Caco-2 (cell line): ENCODE measurements around the gene PPP1R9B. TPM values are rescaled to one million over a fixed set of nuclear protein-coding genes. Genes with fewer than 3 reads are reported as not detected.

Experiments
- BruUV-seq: library from RNA; stranded (reverse); fragments of 400-500 nt; replicated peaks from 2 replicates; lab custom pipeline; 2021; lab: Mats Ljungman, UMichigan
- CTCF ChIA-PET: fragments of 300-600 bp; sonication (Branson Sonifier 250); formaldehyde crosslinking; loops from one replicate; lab custom pipeline; 2022; ENCODE audit warnings: antibody characterized with exemption; lab: Charles Lee
- POLR2A ChIA-PET: fragments of 300-600 bp; sonication (Branson Sonifier 250); formaldehyde crosslinking; loops from one replicate; lab custom pipeline; 2022; ENCODE audit warnings: antibody characterized with exemption; lab: Charles Lee
- DNase-seq, 2 experiments: peaks; one replicate each; pipeline versions ENCODE4 v3.0.0 to v3.0.0-alpha.2; 2020 to 2022
- H3K27me3 ChIP-seq: replicated peaks from 2 replicates; pipeline ENCODE4 v1.6.0; 2011; ENCODE audit warnings: low read length; ENCODE audit not compliant: control insufficient read depth, insufficient read depth
- H3K36me3 ChIP-seq: 2 replicates; pipeline ENCODE4 v1.5.1; 2011; ENCODE audit warnings: low read length; ENCODE audit not compliant: control insufficient read depth, insufficient read depth
- H3K4me1 ChIP-seq: fragments of 250-450 bp; sonication (Bioruptor Pico); 2 replicates; pipeline ENCODE4 v1.5.1; 2020; ENCODE audit warnings: mild to moderate bottlenecking
- H3K4me3 ChIP-seq: 2 replicates; pipeline ENCODE4 v1.5.1; 2011; ENCODE audit warnings: low read depth, mild to moderate bottlenecking, control low read depth, low read length
- H3K9me3 ChIP-seq: fragments of 250-450 bp; sonication (Bioruptor Pico); 2 replicates; pipeline ENCODE4 v1.5.1; 2020; ENCODE audit warnings: mild to moderate bottlenecking, moderate library complexity
- H3K27ac Mint-ChIP-seq: one replicate; pipeline ENCODE4 v1.8.0; 2022; ENCODE audit warnings: mixed read lengths; ENCODE audit not compliant: unreplicated experiment
- H3K27me3 Mint-ChIP-seq: one replicate; pipeline ENCODE4 v1.8.0; 2022; ENCODE audit warnings: mixed read lengths; ENCODE audit not compliant: insufficient read depth, unreplicated experiment
- H3K36me3 Mint-ChIP-seq: one replicate; pipeline ENCODE4 v1.8.0; 2022; ENCODE audit warnings: mild to moderate bottlenecking, mixed read lengths; ENCODE audit not compliant: insufficient read depth, unreplicated experiment
- H3K4me1 Mint-ChIP-seq: one replicate; pipeline ENCODE4 v1.8.0; 2022; ENCODE audit warnings: low read depth, mixed read lengths; ENCODE audit not compliant: unreplicated experiment
- H3K4me3 Mint-ChIP-seq: one replicate; pipeline ENCODE4 v1.8.0; 2022; ENCODE audit warnings: mild to moderate bottlenecking, moderate library complexity, mixed read lengths; ENCODE audit not compliant: unreplicated experiment
- H3K9me3 Mint-ChIP-seq: one replicate; pipeline ENCODE4 v1.8.0; 2022; ENCODE audit warnings: mixed read lengths; ENCODE audit not compliant: unreplicated experiment
- CTCF ChIP-seq, 2 experiments: fragments of 200-600 bp in 1 of 2; IDR thresholded peaks; 1 replicate in 1 of 2; 2 replicates in 1 of 2; pipeline versions ENCODE4 v1.5.1 to v1.8.0; 2011 to 2022; ENCODE audit warnings: antibody characterized with exemption in 1 of 2, control low read depth in 1 of 2, inconsistent platforms in 1 of 2, low read depth in 1 of 2, low read length in 1 of 2, mild to moderate bottlenecking in 1 of 2, moderate library complexity in 1 of 2; ENCODE audit not compliant: insufficient read depth in 1 of 2, severe bottlenecking in 1 of 2, unreplicated experiment in 1 of 2
- intact Hi-C: fragments of 100-400 bp; cut with micrococcal nuclease; formaldehyde crosslinking; loops from one replicate; pipeline ENCODE4 v1.10.0; 2022; ENCODE audit not compliant: unreplicated experiment
- total RNA-seq: library from RNA; stranded (reverse); gene quantifications from 2 replicates; pipeline ENCODE4 v1.2.3, GENCODE V29; 2022

PPP1R9B gene
- total RNA-seq, 1 experiment from 2014 or later = 74.8 TPM

- H3K27me3 ChIP-seq = no peaks in the 10 kb centered on the region
- ChIA-PET POLR2A (no interaction called here), CTCF (no interaction called here)
- no peaks in the 10 kb centered on the region for H3K4me1 ChIP-seq
- no peak overlapping the region for H3K27ac Mint-ChIP-seq
- H3K4me3 ChIP-seq = no peak overlapping the region
- BruUV-seq = no TSS peak
- no peaks in the 10 kb centered on the region for H3K36me3 Mint-ChIP-seq
- no peak for TF ChIP-seq CTCF (IDR thresholded peaks at IDR 0.05; ENCODE audit: insufficient read depth in 1 of 2, low read depth in 1 of 2, low read length in 1 of 2, severe bottlenecking in 1 of 2, unreplicated experiment in 1 of 2)
- no peaks in the 10 kb centered on the region for H3K36me3 ChIP-seq
- no peaks in the 10 kb centered on the region for H3K9me3 Mint-ChIP-seq
- H3K27me3 Mint-ChIP-seq = no peaks in the 10 kb centered on the region
- intact Hi-C loops = no loop called here
- no peak for DNase-seq
- no peak overlapping the region for H3K4me3 Mint-ChIP-seq
- peaks cover 4% of the 10 kb centered on the region for H3K4me1 Mint-ChIP-seq
- no peaks in the 10 kb centered on the region for H3K9me3 ChIP-seq
Measured at GRCh38 chr17:50192618-50193291, 42.3 kb upstream of the PPP1R9B start.

- Histone ChIP-seq H3K4me3 (no peak overlapping the region), H3K9me3 (no peaks in the 10 kb centered on the region), H3K27me3 (no peaks in the 10 kb centered on the region), H3K4me1 (no peaks in the 10 kb centered on the region), H3K36me3 (no peaks in the 10 kb centered on the region)
- no peak for DNase-seq
- CTCF ChIA-PET = no interaction called here
- no peak for TF ChIP-seq CTCF (IDR thresholded peaks at IDR 0.05; ENCODE audit: insufficient read depth in 1 of 2, low read depth in 1 of 2, low read length in 1 of 2, severe bottlenecking in 1 of 2, unreplicated experiment in 1 of 2)
- Mint-ChIP-seq H3K27ac (no peak overlapping the region), H3K27me3 (no peaks in the 10 kb centered on the region), H3K4me3 (no peak overlapping the region), H3K4me1 (no peaks in the 10 kb centered on the region), H3K9me3 (no peaks in the 10 kb centered on the region), H3K36me3 (no peaks in the 10 kb centered on the region)
- intact Hi-C loops = no loop called here
- POLR2A ChIA-PET = no interaction called here
- no TSS peak for BruUV-seq
Measured at GRCh38 chr17:50192144-50192617, 41.7 kb upstream of the PPP1R9B start.

GRCh38 chr17:50191359-50192143 is 41.1 kb upstream of the PPP1R9B start:
- ChIA-PET CTCF (interaction anchor here (1.2 to 1.8 kb wide), 2 partner anchors 9 to 13 kb away, joined by 3 to 4 read pairs; no protein-coding TSS in a partner anchor), POLR2A (no interaction called here)
- BruUV-seq = no TSS peak
- Mint-ChIP-seq H3K9me3 (no peaks in the 10 kb centered on the region), H3K27ac (no peak overlapping the region), H3K4me1 (no peaks in the 10 kb centered on the region), H3K27me3 (no peaks in the 10 kb centered on the region), H3K4me3 (no peak overlapping the region), H3K36me3 (no peaks in the 10 kb centered on the region)
- H3K4me3 ChIP-seq = no peak overlapping the region
- H3K4me1 ChIP-seq = no peaks in the 10 kb centered on the region
- H3K27me3 ChIP-seq = no peaks in the 10 kb centered on the region
- H3K9me3 ChIP-seq = no peaks in the 10 kb centered on the region
- no peak for DNase-seq
- intact Hi-C loops = no loop called here
- TF ChIP-seq CTCF (IDR thresholded peaks at IDR 0.05; ENCODE audit: insufficient read depth in 1 of 2, low read depth in 1 of 2, low read length in 1 of 2, severe bottlenecking in 1 of 2, unreplicated experiment in 1 of 2) = no peak
- H3K36me3 ChIP-seq = no peaks in the 10 kb centered on the region
